Activated CD4-positive, alpha-beta T cell treated with anti-CD3 and anti-CD28 coated beads, Interleukin-2, Interleukin-6, amounts not matched to agents 100 ng/mL and 50 ng/mL, durations not matched to agents 16 hours and 8 hours (primary cell): ENCODE measurements around the gene CCS.
A peak's percentile ranks its signal among the peaks of the same experiment; 100 is the strongest.
"Not testable (repeated sequence)": the region's sequence is repeated elsewhere in the genome, so short reads cannot be mapped to it uniquely, and the experiment has no call there.

Experiments
- DNase-seq: peaks from one replicate; pipeline ENCODE4 v3.0.0-alpha.2; 2020

CCS gene

DNA sequence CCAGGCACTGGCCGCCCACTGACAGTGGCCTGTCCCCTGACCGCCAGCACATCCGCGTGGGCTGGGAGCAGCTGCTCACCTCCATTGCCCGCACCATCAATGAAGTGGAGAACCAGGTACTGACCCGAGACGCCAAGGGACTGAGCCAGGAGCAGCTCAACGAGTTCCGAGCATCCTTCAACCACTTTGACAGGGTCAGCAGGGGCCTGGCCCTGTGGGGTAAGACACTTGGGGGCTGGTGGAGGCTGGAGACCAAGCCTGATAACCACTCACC is 31.1 kb upstream of the CCS start:
- no peak for DNase-seq

DNA sequence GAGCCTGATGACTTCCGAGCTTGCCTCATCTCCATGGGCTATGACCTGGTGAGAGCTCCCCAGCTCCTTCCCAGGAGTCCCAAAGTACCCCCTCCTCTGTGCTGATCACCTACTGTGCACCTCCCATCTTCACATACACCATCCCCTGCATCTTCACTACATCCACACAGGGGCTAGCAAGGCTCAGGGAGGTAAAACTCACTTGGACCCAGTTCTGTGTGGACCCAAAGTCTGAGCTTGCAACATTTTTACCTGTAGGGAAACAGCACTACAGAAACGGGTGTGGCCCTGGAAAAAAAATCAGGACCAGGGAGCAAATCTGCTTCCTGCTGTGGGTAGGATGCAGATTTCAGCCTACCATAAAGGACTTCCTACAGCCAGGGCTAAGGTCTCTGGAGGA is 30.7 kb upstream of the CCS start:
- DNase-seq = no peak

DNA sequence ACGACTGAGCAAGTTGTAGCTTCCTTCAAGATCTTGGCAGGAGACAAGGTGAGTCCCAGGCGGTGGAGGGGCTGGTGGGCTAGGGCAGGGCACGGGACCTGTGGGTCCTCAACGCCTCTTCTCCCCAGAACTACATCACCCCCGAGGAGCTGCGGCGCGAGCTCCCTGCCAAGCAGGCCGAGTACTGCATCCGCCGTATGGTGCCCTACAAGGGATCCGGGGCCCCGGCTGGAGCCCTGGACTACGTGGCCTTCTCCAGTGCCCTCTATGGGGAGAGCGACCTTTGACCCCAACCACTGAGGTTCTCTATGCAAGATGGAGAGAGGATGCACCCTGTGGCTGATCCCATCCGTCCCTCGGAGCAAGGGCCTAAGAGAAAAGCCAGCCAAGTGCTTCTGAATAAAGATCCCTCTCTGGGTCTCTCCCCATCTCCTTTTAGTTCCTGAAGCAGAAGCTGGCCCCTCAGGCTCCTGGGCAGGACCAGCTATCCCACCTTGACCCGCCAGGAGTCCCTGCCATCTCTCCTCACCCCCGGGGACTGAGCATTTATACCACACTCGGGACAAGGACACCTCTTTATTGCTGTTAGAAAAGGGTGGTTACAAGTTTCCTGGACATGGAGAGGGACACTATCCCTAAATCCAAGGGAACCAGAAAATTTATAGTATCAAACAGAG is 29.9 kb upstream of the CCS start:
- DNase-seq = no peak

DNA sequence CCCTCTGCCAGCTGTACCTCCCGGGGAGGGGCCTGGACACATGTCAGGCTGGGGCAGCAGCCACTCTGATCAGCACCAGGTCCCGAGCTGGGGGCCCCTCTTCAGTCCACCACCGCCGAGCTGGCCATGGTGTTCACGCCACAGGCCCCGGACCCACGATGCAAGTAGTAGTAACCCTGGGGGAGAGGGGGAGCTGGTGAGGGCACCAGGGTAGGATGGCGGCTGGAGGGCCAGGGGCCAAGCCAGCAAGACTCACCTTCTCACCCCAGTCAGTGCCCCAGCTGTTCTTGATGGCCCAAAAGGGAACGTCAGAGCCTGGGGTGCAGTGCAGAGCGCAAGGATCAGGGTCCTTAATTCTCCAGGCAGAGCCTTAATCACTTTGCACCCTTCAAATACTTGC is 29.2 kb upstream of the CCS start:
- no peak for DNase-seq

- no peak for DNase-seq
These were observed 28.4 kb upstream of the CCS start for GRCh38 chr11:66564538-66564937.

- no peak for DNase-seq
These were observed 28.0 kb upstream of the CCS start for GRCh38 chr11:66564984-66565383.

- DNase-seq = no peak
These were observed 26.8 kb upstream of the CCS start for GRCh38 chr11:66566221-66566620.

- DNase-seq = no peak
These were observed 25.2 kb upstream of the CCS start for GRCh38 chr11:66567787-66568123.

DNA sequence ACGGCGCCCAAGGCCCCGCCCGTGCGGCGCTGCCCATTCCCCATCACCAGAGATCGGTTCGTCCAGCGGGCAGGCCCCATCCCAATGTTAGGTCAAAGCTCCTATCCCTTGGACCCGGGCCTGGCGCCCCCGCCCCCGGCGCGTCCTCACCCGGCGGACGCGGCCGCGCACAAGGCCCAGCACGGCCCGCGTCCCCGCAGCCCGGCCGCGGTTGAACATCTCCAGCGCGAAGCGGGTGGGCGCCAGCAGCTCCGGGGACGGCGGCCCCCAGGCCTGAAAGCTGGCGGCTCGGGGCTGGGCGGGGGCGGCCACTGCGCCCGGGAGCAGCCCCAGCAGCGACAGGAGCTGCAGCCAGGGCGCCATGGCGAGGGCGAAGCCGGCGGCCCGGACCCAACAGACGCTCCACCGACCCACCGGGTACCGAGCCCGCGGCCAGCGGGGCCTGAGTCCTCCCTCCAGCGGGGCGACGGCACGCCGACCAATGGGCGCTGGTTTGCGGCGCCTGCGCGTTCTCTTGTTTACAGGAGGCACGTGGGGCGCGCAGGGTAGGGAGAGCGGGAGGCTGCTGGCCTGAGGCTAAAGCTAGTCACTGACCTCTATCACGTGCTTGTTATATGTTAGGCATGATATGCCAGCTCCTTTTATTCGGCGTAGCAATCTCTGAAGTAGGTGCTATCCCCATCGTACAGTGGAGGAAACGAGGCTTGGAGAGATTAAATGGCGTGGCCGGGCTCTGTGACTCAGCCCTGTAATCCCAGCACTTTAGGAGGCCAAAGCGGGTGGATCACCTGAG is 24.7 kb upstream of the CCS start, which contains the start of gene CTSF:
TSS of gene CTSF (minus strand) at position 483 of the 793 bp plus-strand sequence. CDS start at position 363, 120 bp downstream.
- DNase-seq = peak; percentile 74

DNA sequence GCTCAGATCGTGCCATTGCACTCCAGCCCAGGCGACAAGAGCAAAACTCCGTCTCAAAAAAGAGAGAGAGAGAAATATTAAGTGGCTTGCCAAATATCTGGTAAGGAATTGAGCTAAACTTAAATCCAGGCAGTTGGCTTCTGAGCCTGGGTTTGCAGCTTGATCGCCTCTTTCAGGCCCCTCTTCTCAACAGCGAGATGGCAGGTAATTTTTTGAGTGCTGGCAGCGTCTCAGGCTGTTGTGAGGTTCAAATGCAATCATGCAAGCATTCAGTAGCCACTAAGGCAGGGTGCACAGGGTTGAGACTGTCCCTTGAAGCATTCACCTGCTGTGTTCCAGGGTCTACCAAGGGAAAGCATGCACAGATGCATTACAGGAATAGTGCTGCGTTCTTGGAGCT is 23.9 kb upstream of the CCS start:
- DNase-seq = no peak

DNA sequence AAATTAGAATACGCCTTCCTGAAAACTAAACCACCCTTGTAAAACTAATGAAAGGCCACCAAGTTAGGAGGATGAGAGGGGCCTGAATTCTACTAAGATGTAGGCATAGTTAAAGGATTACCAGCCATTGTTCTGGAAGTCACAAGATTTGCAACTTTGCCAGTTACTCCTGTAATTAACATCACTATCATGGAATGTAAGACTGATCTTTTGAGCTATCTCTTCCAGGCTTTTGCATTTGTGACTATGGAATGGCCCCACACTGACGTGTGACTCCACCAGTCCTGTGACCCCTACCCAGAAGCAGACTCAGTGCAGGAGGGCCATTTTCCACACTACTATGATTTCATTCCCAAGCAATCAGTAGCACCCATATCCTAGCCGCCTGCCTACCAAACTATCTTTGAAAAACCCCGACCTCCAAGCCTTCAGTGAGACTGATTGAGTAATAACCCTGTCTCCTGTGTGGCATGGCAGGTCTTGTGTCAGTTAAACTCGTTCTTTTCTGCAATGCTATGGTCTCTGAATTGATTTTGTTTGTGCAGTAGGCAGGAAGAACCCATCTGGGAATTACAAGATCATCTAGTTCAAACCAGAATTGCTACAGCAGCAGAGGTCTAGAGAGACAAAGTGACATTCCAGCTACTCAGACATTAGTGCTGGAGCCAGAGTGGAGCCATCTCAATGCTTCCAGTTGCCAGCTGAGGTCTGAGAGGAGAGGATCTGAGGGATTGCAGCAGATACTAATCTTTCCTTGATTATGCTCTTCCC is 22.7 kb upstream of the CCS start:
- no peak for DNase-seq

GRCh38 chr11:66570850-66571180 is 22.2 kb upstream of the CCS start:
- DNase-seq = no peak

- peak; percentile 75 for DNase-seq
These were observed 13.9 kb upstream of the CCS start for GRCh38 chr11:66579017-66579606.

GRCh38 chr11:66580803-66581202 is 12.2 kb upstream of the CCS start:
- DNase-seq = no peak

- DNase-seq = no peak
These were observed 11.7 kb upstream of the CCS start for GRCh38 chr11:66581261-66581660.

DNA sequence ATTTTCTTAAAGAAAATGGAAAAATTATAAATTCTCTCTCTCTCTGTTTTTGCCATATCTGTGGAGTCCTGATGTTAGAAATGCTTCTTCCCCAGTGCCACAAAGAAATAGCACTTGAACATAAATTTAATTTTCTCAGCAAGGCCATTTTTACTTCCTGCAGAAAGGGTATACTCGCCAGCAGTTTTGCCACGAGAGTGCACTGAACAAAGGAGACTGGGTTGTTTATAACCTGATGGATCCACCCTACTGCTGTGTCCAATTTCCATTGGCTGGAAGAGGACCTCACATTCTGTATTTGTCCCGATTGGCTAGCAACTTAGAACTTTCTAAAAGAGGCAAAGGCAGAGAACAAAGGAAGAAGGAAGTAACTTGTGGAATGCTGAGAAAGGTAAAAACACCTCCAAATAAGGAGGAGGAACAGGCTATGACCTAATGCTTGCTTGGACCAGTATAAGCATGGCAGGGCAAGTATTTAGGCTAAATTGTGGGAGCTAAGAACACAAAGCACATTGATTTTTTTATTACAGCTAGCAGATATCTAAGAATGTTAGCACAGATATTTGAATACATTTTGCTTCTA is 10.3 kb upstream of the CCS start:
- not testable (repeated sequence) for DNase-seq

DNA sequence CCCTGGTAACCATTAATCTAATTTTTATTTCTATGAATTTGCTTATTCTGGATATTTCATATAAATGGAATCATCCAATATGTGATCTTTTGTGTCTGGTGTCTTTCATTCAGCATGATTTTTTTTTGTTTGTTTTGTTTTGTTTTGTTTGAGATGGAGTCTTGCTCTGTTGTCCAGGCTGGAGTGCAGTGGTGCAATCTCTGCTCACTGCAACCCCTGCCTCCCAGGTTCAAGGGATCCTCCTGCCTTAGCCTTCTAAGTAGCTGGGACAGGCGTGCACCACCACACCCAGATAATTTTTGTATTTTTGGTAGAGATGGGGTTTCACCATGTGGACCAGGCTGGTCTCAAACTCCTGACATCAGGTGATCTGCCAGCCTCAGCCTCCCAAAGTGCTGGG is 7.5 kb upstream of the CCS start:
- DNase-seq = not testable (repeated sequence)

GRCh38 chr11:66586136-66586535 is 6.8 kb upstream of the CCS start:
- no peak for DNase-seq

GRCh38 chr11:66589315-66589714 is 3.7 kb upstream of the CCS start:
- not testable (repeated sequence) for DNase-seq

DNA sequence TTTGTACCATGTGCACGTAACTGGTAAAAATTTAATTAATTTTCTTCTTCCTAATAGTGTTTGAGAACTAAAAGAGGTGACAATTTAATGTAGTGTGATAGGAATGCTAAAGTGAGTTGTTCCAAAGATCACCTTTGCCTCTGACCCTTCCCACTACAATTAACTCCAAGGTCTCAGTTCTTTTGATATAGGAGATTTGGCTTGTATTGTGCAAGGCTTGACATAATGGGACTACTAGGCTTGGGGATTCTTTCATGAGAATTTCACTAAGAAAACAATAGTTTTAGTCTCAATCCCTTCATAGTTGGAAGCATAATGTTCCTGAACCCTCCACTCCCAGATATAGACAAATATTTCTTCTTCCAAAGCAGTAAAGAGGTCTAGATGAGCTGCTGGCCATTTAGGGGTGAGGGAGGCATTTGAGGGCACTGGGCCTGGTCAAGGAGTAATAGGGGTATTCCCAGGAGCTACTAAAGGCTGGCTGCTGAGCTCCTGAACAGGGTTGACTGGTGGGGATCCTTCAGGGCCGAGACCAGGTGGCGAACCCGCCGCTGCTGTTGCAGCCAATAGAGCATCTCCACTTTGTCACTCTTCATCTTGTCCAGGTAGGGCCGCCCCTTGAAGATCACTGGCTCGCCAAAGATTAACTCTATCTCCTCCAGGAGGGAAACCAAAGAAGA is 2.8 kb upstream of the CCS start:
- DNase-seq = no peak

DNA sequence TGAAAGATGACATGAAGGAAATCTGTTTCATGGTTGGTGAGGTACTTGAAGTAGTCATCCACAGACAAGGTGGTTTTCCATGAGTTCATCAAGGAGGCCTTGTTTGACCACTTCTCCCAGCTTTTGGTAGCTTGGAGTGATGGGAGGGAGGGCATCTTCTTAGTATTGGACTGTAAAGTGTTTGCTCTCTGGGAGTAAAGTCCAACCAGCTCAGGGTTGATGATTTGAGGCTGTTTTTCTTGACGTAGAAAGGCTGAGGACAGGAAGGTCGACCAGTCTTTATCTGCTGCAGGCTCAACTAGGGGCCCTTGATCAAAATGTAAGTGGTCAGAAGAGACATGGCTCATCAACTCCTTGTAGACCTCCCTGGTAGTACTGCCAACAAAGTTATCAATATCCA is 1.8 kb upstream of the CCS start:
- no peak for DNase-seq

DNA sequence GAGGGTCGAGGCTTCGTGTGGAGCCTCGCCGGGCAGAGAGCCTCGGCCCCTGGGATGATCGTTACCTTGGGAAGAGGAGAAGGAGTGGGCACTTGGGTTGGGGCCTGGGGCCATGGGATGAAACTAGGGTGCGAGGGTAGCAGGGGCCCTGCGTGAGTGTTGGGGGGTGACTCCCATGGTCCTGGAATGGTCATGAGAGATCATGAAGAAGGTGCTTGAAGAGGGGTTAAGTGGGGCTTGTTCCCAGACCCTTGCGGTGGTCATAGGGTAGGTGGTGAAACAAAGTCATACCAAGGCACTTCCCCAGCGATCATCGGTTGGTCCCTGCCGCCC is 284 bp downstream of the CCS start:
- no peak for DNase-seq

DNA sequence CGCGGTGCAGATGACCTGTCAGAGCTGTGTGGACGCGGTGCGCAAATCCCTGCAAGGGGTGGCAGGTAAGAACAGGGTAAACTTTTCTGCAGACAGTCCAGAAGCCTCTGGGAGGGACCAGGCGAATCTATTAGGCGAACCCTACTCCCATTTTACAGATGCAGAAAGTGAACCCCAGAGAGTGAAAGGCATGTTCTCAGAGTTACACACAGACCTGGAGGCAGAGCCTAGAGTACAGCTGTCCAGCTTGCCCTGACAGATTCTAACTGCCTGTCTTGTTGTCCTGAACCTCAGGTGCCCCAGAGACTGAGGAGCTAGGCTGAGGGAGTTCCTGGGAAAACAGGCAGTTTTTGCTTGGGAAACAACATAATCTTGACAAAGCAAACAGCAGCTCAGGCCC is 665 bp downstream of the CCS start:
- no peak for DNase-seq
